ENCODE measurements around the gene JMJD4.

The JMJD4 gene

GRCh38 chr1:227728059-227728891 lies 6.8 kb downstream of the JMJD4 start:
- Histone ChIP-seq H3K9me3 (ENCODE audit: control insufficient read depth, insufficient read depth, low read length) (0 out of 2 replicates have a peak, but pooled peaks cover 2% of the 10 kb centered on the region), H3K36me3 (ENCODE audit: control insufficient read depth, low read length) (peaks cover 27% of the 10 kb centered on the region), H3K4me3 (ENCODE audit: low read length) (peak overlapping the region; percentile 70), H3K27me3 (ENCODE audit: control insufficient read depth, low read length) (no peaks in the 10 kb centered on the region), H3K27ac (ENCODE audit: low read depth, low read length) (no peak overlapping the region), H3F3A (ENCODE audit: control insufficient read depth, insufficient read depth) (peaks cover 3% of the 10 kb centered on the region), H4K20me1 (ENCODE audit: control insufficient read depth, insufficient read depth, low read depth, low read length) (peaks cover 3% of the 10 kb centered on the region; the same call in 1 of the 2 replicates), H3K4me2 (ENCODE audit: low read length) (peak overlapping the region; percentile 85), H3K4me1 (ENCODE audit: control insufficient read depth, low read length) (peaks cover 12% of the 10 kb centered on the region), H3K9me2 (replicated peaks; ENCODE audit: control insufficient read depth, low read length) (no peaks in the 10 kb centered on the region), H3K79me2 (ENCODE audit: control insufficient read depth, low read length) (peaks cover 10% of the 10 kb centered on the region)
- no peak for TF ChIP-seq EZH2phosphoT487 (IDR thresholded peaks at IDR 0.05; ENCODE audit: borderline replicate concordance, low read length)
- TF ChIP-seq, protein P1, sequence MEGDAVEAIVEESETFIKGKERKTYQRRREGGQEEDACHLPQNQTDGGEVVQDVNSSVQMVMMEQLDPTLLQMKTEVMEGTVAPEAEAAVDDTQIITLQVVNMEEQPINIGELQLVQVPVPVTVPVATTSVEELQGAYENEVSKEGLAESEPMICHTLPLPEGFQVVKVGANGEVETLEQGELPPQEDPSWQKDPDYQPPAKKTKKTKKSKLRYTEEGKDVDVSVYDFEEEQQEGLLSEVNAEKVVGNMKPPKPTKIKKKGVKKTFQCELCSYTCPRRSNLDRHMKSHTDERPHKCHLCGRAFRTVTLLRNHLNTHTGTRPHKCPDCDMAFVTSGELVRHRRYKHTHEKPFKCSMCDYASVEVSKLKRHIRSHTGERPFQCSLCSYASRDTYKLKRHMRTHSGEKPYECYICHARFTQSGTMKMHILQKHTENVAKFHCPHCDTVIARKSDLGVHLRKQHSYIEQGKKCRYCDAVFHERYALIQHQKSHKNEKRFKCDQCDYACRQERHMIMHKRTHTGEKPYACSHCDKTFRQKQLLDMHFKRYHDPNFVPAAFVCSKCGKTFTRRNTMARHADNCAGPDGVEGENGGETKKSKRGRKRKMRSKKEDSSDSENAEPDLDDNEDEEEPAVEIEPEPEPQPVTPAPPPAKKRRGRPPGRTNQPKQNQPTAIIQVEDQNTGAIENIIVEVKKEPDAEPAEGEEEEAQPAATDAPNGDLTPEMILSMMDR (IDR thresholded peaks at IDR 0.05; ENCODE audit: low read depth, low read length, poor library complexity, severe bottlenecking), result no peak

- no peaks in the 10 kb centered on the region for H3K27me3 ChIP-seq (ENCODE audit: control insufficient read depth, low read length)
- H3K36me3 ChIP-seq (ENCODE audit: control insufficient read depth, low read length), result peaks cover 15% of the 10 kb centered on the region
- H3K27ac ChIP-seq (ENCODE audit: low read depth, low read length), result no peak overlapping the region
- H3K4me3 ChIP-seq (ENCODE audit: low read length), result no peak overlapping the region
- H3F3A ChIP-seq (ENCODE audit: control insufficient read depth, insufficient read depth), result peaks cover 3% of the 10 kb centered on the region
- H3K4me1 ChIP-seq (ENCODE audit: control insufficient read depth, low read length), result peaks cover 12% of the 10 kb centered on the region
- H3K9me2 ChIP-seq (replicated peaks; ENCODE audit: control insufficient read depth, low read length), result no peaks in the 10 kb centered on the region
- TF ChIP-seq, protein P1 (IDR thresholded peaks at IDR 0.05; ENCODE audit: low read depth, low read length, poor library complexity, severe bottlenecking), result no peak
- TF ChIP-seq EZH2phosphoT487 (IDR thresholded peaks at IDR 0.05; ENCODE audit: borderline replicate concordance, low read length), result no peak
- peaks cover 3% of the 10 kb centered on the region; the same call in 1 of the 2 replicates for H4K20me1 ChIP-seq (ENCODE audit: control insufficient read depth, insufficient read depth, low read depth, low read length)
- no peak overlapping the region for H3K4me2 ChIP-seq (ENCODE audit: low read length)
- H3K79me2 ChIP-seq (ENCODE audit: control insufficient read depth, low read length), result no peaks in the 10 kb centered on the region
- peaks cover 5% of the 10 kb centered on the region; the same call in 1 of the 2 replicates for H3K9me3 ChIP-seq (ENCODE audit: control insufficient read depth, insufficient read depth, low read length)
Measured at GRCh38 chr1:227726924-227727599, 8.0 kb downstream of the JMJD4 start.

GRCh38 chr1:227726318-227726717 lies 8.8 kb downstream of the JMJD4 start:
- Histone ChIP-seq H3K27me3 (ENCODE audit: control insufficient read depth, low read length) (no peaks in the 10 kb centered on the region), H3K36me3 (ENCODE audit: control insufficient read depth, low read length) (peaks cover 8% of the 10 kb centered on the region), H3K4me1 (ENCODE audit: control insufficient read depth, low read length) (peaks cover 12% of the 10 kb centered on the region), H3K4me3 (ENCODE audit: low read length) (no peak overlapping the region), H3K9me2 (replicated peaks; ENCODE audit: control insufficient read depth, low read length) (no peaks in the 10 kb centered on the region), H4K20me1 (ENCODE audit: control insufficient read depth, insufficient read depth, low read depth, low read length) (peaks cover 3% of the 10 kb centered on the region; the same call in 1 of the 2 replicates), H3K79me2 (ENCODE audit: control insufficient read depth, low read length) (no peaks in the 10 kb centered on the region), H3K27ac (ENCODE audit: low read depth, low read length) (no peak overlapping the region), H3F3A (ENCODE audit: control insufficient read depth, insufficient read depth) (peaks cover 3% of the 10 kb centered on the region), H3K9me3 (ENCODE audit: control insufficient read depth, insufficient read depth, low read length) (peaks cover 8% of the 10 kb centered on the region; the same call in 1 of the 2 replicates), H3K4me2 (ENCODE audit: low read length) (no peak overlapping the region)
- TF ChIP-seq, protein P1 (IDR thresholded peaks at IDR 0.05; ENCODE audit: low read depth, low read length, poor library complexity, severe bottlenecking), result no peak
- TF ChIP-seq EZH2phosphoT487 (IDR thresholded peaks at IDR 0.05; ENCODE audit: borderline replicate concordance, low read length), result no peak

Measured in DOHH2 (cell line).